Measurements from ENCODE around the gene RSAD2.

- TF ChIP-seq, protein P1, sequence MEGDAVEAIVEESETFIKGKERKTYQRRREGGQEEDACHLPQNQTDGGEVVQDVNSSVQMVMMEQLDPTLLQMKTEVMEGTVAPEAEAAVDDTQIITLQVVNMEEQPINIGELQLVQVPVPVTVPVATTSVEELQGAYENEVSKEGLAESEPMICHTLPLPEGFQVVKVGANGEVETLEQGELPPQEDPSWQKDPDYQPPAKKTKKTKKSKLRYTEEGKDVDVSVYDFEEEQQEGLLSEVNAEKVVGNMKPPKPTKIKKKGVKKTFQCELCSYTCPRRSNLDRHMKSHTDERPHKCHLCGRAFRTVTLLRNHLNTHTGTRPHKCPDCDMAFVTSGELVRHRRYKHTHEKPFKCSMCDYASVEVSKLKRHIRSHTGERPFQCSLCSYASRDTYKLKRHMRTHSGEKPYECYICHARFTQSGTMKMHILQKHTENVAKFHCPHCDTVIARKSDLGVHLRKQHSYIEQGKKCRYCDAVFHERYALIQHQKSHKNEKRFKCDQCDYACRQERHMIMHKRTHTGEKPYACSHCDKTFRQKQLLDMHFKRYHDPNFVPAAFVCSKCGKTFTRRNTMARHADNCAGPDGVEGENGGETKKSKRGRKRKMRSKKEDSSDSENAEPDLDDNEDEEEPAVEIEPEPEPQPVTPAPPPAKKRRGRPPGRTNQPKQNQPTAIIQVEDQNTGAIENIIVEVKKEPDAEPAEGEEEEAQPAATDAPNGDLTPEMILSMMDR (IDR thresholded peaks at IDR 0.05), result no peak
- no peak for TF ChIP-seq POLR2A (IDR thresholded peaks at IDR 0.05)
- no peak for TF ChIP-seq EP300 (IDR thresholded peaks at IDR 0.05)
Observed at GRCh38 chr2:6885968-6886367, 8.4 kb downstream of the RSAD2 start.
